HG03066 (cell line): ENCODE results near the gene USP54.

Source experiments
- ATAC-seq: cut with Tn5 transposase; IDR thresholded peaks from one replicate; pipeline ENCODE4 v1.9.1; 2021; ENCODE audit warnings: low read depth; ENCODE audit not compliant: unreplicated experiment

The USP54 gene

DNA sequence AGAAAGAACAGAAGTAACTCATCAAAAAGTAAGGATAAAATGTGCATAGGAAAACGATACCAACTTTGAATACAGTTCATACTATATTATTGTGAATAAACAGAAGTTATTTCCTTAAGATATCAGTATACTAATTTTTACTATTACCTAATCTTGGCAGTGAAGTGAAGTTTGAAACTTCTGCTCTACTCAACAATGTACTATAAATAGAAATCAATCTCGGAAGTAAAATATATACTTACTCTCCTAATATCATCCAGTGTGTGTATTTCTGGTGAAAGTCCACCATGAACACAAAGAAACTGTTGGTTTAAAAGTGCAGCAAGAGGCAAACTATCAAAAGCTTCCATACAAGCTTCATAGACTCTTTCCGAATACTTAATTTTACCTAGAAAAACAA lies 119.9 kb downstream of the USP54 start:
- ATAC-seq, result no peak

DNA sequence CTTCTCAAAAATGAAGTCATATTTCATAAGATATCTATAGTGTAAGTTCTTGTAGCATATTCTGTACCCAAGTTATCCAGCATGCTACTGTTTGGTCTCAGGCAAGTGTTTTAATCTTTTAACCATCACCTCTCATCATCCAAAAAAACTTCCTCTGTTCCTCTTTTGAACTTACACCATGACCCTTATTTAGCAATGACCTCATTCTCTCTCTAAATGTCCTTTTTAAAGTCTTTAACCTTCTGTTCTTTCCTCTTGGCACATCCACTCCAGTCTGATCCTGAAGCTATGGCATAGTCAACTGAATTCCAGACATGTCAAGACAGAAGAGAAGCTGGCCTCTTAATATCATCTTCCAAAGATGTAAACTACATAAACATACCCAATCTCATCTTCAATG lies 121.6 kb downstream of the USP54 start:
- no peak for ATAC-seq

GRCh38 chr10:73467206-73467605 lies 123.9 kb downstream of the USP54 start:
- no peak for ATAC-seq

DNA sequence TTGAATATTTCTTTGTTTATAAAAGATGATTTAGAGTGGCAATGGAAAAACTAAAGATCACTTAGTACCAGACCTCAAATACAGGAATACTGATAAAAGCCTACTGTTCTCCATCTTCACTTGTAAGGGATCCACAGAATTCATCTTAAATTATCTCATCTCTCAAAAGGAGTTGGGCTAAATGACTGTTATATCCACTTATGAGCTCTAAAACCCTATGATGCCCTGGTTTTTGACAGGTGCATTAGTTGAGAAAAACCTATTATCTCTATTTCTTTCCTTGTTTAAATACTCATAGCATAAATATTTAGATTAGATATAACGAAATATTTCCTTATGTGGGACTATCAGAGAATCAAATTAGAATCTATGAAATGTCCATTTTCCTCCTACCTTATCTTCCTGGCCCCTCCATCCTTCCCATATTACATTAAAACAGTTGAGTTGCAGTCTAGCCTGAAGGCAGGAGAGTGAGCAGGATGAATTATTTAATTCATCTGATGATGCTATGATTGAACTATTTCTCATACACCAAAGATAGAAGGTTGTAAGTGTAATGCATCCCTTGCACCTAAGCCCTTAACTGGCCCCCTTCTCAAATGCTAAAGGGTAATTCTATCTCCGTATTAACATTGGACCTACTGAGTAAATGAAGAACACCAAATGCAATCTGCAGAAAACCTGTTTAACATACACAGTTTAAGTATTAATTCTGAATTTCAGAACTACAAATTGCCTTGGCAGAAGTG lies 125.0 kb downstream of the USP54 start:
- no peak for ATAC-seq

DNA sequence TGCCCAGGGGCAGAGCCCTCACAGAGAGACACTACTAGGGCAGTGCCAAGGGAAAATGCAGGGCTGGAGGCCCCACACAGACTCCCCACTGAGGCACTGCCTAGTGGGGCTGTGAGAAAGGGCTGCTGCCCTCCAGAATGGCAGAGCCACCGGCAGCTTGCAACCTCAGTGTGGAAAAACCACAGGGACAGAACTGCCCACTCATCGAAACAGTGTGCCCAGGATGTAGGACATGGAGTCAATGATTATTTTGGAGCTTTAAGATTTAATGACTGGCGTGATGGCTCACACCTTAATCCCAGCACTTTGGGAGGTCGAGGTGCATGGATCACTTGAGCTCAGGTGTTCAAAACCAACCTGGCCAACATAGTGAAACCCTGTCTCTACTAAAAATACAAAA lies 130.2 kb downstream of the USP54 start:
- ATAC-seq, result no peak

DNA sequence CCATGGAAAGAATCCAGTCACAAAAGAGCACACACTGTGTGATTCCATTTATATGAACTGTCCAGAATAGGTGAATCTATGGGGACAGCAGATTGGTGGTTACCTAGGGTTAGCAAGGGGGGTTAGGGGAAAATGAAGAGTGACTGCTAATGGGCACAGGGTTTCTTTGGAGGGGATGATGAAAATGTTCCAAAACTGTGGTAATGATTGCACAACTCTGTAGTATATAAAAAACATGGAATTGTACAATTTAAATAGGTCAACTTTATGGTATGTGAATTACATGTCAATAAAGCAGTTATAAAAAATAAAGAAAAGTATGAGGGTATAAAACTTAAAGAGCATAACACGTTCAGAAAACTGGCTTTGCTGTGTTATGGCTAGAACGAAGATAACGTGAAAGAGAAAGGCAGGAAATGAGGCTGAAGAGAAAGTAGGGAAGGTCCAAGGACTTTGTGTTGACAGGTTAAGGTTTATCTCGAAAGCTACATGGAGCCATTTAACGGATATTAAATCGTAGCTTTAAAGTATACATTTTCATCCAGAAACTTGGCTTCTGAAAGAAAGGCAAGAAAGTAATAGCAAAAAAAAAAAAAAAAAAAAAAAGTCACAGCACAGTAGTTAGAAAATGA lies 131.3 kb downstream of the USP54 start:
- no peak for ATAC-seq

GRCh38 chr10:73456187-73456890 lies 134.8 kb downstream of the USP54 start:
- ATAC-seq, result no peak

DNA sequence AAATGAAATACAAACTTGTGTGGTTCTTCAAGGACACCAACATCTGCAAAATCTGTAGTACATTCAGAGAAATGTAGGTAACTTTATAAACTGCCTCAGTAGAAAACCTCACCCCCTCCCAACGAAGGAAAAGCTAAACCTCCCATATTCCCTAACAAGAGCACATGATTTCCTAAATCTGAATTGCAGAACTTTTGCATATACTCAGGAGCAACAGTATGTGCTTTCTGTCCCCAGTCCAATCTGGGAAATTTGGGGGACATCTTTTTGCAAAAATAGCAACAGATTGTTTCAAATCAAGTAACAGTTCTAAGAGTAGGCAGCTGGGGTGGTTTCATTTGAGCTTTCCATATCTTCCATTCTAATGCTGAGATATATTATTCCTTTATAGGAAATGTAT lies 142.0 kb downstream of the USP54 start:
- no peak for ATAC-seq

DNA sequence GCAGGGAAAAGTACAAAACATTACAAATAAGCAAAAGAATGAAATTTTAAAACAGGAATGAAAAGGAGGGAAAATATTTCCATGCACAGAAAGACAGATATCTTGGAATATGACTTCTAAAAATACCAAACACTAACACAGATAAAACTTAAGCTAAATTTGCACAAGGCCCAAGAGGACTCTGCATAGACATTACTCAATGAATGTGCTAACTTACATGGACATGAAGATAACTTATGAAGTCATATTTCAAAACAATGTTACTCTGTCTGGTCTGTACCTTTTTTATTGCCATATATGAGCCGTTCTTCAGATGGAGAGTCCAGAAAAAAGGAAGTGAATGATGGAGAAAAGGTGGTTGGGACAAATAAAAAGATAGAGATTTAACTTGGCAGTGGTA lies 142.8 kb downstream of the USP54 start:
- ATAC-seq, result no peak
